ENCODE results near the gene PTRH1. TPM values are rescaled to one million over a fixed set of nuclear protein-coding genes. Genes with fewer than 3 reads are reported as not detected.

PTRH1 gene
- total and polyA plus RNA-seq, 2 of the 13 experiments (the other 11 are each of a cell fraction or from before 2014, with no cell fraction given): 4.0 to 10.4 TPM

DNA sequence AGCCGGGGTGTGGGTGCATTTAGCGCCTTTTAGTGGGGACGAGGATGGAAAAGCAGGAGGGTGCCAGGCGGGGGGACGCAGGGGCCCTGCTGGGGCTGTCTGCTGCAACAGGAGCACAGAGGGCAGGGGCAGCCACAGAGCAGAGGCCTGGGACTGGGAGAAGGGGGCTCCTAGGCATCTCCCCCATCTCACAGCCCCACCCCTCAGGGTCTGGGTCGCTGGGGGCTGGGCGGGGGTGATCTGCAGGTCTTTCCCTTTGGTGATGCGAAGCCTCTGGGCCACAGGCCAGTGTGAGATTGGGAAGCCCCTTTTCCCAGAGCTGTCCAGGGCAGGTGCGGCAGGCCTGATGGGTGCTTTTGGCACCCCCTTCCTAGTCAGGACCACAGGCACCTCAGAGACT lies 14.8 kb upstream of the PTRH1 start (continued):
- TF ChIP-seq ZSCAN22 (CRISPR knock-in tag; IDR thresholded peaks at IDR 0.05): no peak

DNA sequence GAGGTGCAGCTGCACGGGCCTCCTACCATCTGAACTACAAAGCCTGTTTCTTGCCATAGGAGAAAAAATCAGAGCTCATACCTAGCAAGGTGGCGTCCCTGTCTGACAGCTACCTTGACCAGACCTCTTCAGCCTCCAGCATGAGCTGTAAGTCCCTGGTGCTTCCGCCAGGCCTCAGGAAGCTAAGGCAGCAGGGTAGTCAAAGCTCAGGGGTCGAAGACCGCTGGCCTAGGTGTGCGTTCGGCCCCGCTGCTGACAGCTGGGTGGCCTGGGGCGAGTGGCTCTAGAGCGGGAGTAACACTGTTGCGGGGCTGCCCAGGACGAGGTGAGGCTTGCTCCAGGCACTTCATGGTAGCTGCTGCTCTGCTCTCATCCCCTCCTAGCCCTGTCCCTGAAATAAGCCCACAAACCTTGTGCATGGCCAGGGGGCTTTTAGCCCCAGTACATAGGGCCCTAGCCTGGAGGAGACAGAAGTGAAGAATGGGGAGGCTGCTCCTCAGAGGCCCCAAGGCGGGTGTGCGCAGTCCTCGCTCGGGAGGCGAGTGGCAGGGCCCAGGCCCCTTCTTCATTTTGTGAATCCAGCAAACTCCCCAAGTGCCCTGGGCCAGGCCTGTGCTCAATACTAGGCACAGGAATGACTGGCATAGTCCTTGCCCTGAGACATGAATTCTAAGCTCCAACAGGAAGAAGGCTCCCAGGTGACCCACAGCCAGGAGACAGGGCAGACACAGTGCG lies 14.2 kb upstream of the PTRH1 start:
- CTCF ChIA-PET (ENCODE audit: low intra/inter-chr PET ratio, low total read pairs): interaction anchor here (0.6 kb wide), 1 partner anchor 28 kb away, joined by 3 read pairs; no protein-coding TSS in a partner anchor
- POLR2A ChIA-PET: interaction anchor here (1.0 to 1.6 kb wide), 5 partner anchors 14 to 174 kb away, joined by 3 to 5 read pairs (median 3); partner anchors contain the start of genes PTRH1 and TTC16
- TF ChIP-seq YY1 (IDR thresholded peaks at IDR 0.05; ENCODE audit: insufficient read depth, insufficient replicate concordance, low read depth, low read length): no peak
- TF ChIP-seq XBP1 (CRISPR knock-in tag; IDR thresholded peaks at IDR 0.05): no peak
- TF ChIP-seq, protein P1, sequence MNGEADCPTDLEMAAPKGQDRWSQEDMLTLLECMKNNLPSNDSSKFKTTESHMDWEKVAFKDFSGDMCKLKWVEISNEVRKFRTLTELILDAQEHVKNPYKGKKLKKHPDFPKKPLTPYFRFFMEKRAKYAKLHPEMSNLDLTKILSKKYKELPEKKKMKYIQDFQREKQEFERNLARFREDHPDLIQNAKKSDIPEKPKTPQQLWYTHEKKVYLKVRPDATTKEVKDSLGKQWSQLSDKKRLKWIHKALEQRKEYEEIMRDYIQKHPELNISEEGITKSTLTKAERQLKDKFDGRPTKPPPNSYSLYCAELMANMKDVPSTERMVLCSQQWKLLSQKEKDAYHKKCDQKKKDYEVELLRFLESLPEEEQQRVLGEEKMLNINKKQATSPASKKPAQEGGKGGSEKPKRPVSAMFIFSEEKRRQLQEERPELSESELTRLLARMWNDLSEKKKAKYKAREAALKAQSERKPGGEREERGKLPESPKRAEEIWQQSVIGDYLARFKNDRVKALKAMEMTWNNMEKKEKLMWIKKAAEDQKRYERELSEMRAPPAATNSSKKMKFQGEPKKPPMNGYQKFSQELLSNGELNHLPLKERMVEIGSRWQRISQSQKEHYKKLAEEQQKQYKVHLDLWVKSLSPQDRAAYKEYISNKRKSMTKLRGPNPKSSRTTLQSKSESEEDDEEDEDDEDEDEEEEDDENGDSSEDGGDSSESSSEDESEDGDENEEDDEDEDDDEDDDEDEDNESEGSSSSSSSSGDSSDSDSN (CRISPR knock-in tag; IDR thresholded peaks at IDR 0.05): peak; percentile 85
- TF ChIP-seq SAP130 (CRISPR knock-in tag; IDR thresholded peaks at IDR 0.05; ENCODE audit: low read depth): peak; percentile 58
- peak; percentile 27; the same call in 1 of the 2 replicates for TF ChIP-seq SALL1 (CRISPR knock-in tag; IDR thresholded peaks at IDR 0.05)
- TF ChIP-seq, protein P2, sequence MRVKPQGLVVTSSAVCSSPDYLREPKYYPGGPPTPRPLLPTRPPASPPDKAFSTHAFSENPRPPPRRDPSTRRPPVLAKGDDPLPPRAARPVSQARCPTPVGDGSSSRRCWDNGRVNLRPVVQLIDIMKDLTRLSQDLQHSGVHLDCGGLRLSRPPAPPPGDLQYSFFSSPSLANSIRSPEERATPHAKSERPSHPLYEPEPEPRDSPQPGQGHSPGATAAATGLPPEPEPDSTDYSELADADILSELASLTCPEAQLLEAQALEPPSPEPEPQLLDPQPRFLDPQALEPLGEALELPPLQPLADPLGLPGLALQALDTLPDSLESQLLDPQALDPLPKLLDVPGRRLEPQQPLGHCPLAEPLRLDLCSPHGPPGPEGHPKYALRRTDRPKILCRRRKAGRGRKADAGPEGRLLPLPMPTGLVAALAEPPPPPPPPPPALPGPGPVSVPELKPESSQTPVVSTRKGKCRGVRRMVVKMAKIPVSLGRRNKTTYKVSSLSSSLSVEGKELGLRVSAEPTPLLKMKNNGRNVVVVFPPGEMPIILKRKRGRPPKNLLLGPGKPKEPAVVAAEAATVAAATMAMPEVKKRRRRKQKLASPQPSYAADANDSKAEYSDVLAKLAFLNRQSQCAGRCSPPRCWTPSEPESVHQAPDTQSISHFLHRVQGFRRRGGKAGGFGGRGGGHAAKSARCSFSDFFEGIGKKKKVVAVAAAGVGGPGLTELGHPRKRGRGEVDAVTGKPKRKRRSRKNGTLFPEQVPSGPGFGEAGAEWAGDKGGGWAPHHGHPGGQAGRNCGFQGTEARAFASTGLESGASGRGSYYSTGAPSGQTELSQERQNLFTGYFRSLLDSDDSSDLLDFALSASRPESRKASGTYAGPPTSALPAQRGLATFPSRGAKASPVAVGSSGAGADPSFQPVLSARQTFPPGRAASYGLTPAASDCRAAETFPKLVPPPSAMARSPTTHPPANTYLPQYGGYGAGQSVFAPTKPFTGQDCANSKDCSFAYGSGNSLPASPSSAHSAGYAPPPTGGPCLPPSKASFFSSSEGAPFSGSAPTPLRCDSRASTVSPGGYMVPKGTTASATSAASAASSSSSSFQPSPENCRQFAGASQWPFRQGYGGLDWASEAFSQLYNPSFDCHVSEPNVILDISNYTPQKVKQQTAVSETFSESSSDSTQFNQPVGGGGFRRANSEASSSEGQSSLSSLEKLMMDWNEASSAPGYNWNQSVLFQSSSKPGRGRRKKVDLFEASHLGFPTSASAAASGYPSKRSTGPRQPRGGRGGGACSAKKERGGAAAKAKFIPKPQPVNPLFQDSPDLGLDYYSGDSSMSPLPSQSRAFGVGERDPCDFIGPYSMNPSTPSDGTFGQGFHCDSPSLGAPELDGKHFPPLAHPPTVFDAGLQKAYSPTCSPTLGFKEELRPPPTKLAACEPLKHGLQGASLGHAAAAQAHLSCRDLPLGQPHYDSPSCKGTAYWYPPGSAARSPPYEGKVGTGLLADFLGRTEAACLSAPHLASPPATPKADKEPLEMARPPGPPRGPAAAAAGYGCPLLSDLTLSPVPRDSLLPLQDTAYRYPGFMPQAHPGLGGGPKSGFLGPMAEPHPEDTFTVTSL (CRISPR knock-in tag; IDR thresholded peaks at IDR 0.05; ENCODE audit: borderline replicate concordance): no peak
- 0 out of 2 replicates have a peak, but pooled peaks have one; percentile 38 for TF ChIP-seq ELF3 (CRISPR knock-in tag; IDR thresholded peaks at IDR 0.05)
- TF ChIP-seq, protein P3, sequence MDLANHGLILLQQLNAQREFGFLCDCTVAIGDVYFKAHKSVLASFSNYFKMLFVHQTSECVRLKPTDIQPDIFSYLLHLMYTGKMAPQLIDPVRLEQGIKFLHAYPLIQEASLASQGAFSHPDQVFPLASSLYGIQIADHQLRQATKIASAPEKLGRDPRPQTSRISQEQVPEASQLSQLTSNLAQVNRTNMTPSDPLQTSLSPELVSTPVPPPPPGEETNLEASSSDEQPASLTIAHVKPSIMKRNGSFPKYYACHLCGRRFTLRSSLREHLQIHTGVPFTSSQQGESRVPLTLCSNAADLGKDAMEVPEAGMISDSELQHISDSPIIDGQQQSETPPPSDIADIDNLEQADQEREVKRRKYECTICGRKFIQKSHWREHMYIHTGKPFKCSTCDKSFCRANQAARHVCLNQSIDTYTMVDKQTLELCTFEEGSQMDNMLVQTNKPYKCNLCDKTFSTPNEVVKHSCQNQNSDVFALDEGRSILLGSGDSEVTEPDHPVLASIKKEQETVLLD (CRISPR knock-in tag; IDR thresholded peaks at IDR 0.05; ENCODE audit: low read depth): no peak
- TF ChIP-seq ZSCAN22 (CRISPR knock-in tag; IDR thresholded peaks at IDR 0.05): no peak

More for the DNA sequence above, 14.2 kb upstream of the PTRH1 start:
- intact Hi-C loops (cut with micrococcal nuclease; ENCODE audit: unreplicated experiment) (loop anchor here (10.0 kb wide), 1 partner anchor 225 kb away; no protein-coding TSS in a partner anchor), in situ Hi-C loops (cut with HindIII; ENCODE audit: extremely low pct_ligation_motif_present, low pct_unique_long_range_greater_than_20kb) (loop anchor here (10.0 kb wide), 1 partner anchor 225 kb away; no protein-coding TSS in a partner anchor)
- FAIRE-seq (no peak), ATAC-seq (peak; percentile 87), DNase-seq (ENCODE audit: low spot score) (peak; percentile 29)
- Histone ChIP-seq H3K79me2 (ENCODE audit: insufficient read depth, low read length) (no peaks in the 10 kb centered on the region), H3K27me3 (ENCODE audit: control insufficient read depth in 1 of 2, insufficient read depth in 2 of 2, low read length in 2 of 2) (peaks cover 0 to 2% of the 10 kb centered on the region in 2 experiments; a peak in 1 of 5 replicates), H3K27ac (ENCODE audit: extremely low read length, insufficient read depth, low read length) (no peak overlapping the region), H3K4me2 (ENCODE audit: low read depth, low read length) (peak overlapping the region; percentile 46), H4K20me1 (ENCODE audit: insufficient read depth, low read length) (no peaks in the 10 kb centered on the region), H3K4me3 (replicated peaks in 1 of 3; ENCODE audit: insufficient read depth in 1 of 3, low read depth in 2 of 3, low read length in 3 of 3) (peak overlapping the region in 1 of 3 experiments; percentile 33; a peak in 1 of 6 replicates), H3K9me3 (ENCODE audit: low read length) (no peaks in the 10 kb centered on the region), H3K9ac (ENCODE audit: insufficient read depth, low read depth, low read length) (no peak overlapping the region), H3K36me3 (replicated peaks in 1 of 2; ENCODE audit: control insufficient read depth in 1 of 2, insufficient read depth in 2 of 2, low read length in 2 of 2) (no peaks in the 10 kb centered on the region), H2AFZ (ENCODE audit: low read length) (no peak overlapping the region), H3K4me1 (ENCODE audit: insufficient read depth, low read length) (peaks cover 33% of the 10 kb centered on the region)
- no TSS peak for BruUV-seq (replicated peaks)
- 5% methylated on average over 5 of the region's 18 CpGs for WGBS (ENCODE audit: low lambda C conversion rate)
